HG03135 (cell line): ENCODE data around the gene SERPIND1.
"Not testable (repeated sequence)": the region's sequence is repeated elsewhere in the genome, so short reads cannot be mapped to it uniquely, and the experiment has no call there.

Source experiments
- ATAC-seq: cut with Tn5 transposase; IDR thresholded peaks from one replicate; pipeline ENCODE4 v1.9.1; 2021; ENCODE audit warnings: mild to moderate bottlenecking, moderate library complexity; ENCODE audit not compliant: unreplicated experiment

The SERPIND1 gene

GRCh38 chr22:20811171-20811570 lies 37.3 kb downstream of the SERPIND1 start:
- no peak for ATAC-seq

- ATAC-seq, result no peak
These were observed 38.2 kb downstream of the SERPIND1 start for GRCh38 chr22:20811971-20812660.

DNA sequence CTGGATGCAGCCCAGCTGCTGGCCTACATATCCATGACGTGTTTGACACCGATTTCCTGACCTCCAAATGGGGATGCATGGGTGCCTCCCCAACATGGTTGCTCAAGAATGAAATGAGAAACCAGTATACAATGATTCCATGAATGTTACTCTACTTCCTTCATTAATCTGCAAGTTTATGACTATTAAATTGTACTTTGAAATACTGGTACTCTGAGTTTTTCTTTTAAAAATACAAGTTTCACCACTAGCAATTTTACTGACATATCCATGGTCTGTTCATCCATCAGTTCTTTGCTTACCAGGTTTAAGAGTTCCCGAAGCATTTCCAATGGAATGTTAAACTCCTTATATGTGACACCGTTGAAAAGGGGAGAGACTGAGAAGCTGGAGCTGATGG lies 39.1 kb downstream of the SERPIND1 start:
- no peak for ATAC-seq

DNA sequence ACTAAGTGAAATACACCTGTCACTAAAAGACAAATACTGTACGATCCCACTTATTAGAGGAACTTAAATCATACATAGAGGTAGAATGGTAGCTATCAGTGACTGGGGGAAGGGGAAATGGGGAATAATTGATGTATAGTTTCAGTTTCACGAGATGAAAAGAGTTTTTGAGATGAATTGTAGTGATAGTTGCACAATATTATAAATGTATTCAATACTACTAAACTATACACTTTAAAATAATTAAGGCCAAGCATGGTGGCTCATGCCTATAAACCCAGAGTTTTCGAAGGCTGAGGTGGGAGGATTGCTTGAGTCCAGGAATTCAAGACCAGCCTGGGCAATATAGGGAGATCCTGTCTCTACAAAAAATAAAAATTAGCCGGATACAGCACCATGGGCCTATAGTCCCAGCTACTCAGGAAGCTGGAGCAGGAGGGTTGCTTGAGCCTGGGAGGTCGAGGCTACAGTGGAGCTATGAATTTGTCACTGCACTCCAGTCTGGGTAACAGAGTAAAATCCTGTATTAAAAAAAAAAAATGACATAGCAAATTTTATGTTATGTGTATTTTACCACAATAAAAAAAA lies 40.4 kb downstream of the SERPIND1 start:
- ATAC-seq, result no peak

- ATAC-seq, result no peak
These were observed 41.7 kb downstream of the SERPIND1 start for GRCh38 chr22:20815477-20816050.

GRCh38 chr22:20816559-20816958 lies 42.6 kb downstream of the SERPIND1 start:
- no peak for ATAC-seq

- ATAC-seq, result no peak
These were observed 44.6 kb downstream of the SERPIND1 start for GRCh38 chr22:20818471-20818870.

DNA sequence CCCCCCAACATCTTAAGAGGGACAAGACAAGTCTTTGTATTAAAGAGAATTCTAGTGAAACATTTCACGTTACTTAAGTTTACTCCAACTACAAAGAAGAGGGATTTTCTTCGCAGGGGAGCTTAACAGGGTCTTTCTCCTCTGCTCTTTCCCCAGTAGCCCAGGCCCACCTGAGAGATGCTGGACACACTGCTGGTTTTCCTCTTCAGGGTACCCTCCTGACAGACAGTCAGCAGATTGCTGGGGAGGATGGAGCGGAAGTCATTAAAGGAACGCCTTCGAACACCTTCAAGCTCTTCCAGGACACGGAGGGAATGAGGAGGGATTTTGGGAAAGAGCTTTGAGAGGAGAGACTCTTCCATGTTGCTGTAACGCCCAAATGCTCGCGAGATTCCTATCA lies 45.6 kb downstream of the SERPIND1 start:
- no peak for ATAC-seq

GRCh38 chr22:20821717-20822239 lies 47.9 kb downstream of the SERPIND1 start:
- ATAC-seq, result not testable (repeated sequence)

DNA sequence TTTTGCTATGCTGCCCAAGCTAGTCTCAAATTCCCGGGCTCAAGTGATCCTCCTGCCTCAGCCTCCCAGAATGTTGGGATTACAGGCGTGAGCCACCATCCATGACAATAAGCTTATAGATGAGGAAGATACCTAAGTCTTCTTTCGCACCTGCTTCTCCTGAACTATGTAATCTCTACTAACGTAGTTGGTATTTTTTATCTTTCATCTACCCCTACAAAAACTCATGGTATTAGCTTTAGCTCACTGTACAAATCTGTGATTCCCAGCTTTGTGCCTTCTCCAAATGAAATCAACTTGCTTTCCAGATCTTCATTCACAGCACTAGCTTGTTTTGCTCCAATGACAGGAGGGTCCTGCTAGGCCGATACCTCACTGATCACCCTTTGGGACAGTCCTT lies 48.3 kb downstream of the SERPIND1 start:
- ATAC-seq, result no peak

GRCh38 chr22:20823264-20823663 lies 49.4 kb downstream of the SERPIND1 start:
- ATAC-seq, result no peak

DNA sequence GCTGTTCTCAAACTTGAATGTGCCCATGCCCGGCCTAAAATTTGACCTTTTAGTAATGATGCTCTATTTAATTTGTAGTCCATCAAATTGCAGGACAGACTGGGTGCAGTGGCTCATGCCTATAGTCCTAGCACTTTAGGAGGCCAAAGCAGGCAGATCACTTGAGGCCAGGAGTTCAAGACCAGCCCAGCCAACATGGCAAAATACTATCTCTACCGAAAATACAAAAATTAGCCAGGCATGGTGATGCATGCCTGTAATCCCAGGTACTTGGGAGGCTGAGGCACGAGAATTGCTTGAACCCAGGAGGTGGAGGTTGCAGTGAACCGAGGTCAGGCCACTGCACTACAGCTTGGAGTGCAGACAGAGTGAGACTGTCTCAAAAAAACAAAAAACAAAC lies 51.3 kb downstream of the SERPIND1 start:
- ATAC-seq, result not testable (repeated sequence)

DNA sequence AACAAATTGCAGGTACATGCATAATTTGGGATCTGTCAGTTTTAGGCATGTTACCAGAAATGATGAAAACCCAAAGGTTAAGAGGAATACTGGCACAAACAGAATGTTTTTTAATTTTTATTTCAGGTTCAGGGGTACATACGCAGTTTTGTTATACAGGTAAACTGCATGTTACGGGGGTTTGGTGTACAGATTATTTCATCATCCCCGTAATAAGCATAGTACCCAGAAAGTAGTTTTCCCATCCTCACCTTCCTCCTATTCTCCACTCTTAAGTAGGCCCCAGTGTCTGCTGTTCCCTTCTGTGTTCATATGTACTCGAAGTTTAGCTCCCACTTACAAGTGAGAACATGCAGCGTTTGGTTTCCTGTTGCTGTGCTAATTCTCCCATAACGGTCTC lies 51.7 kb downstream of the SERPIND1 start:
- ATAC-seq, result no peak

- not testable (repeated sequence) for ATAC-seq
These were observed 52.6 kb downstream of the SERPIND1 start for GRCh38 chr22:20826373-20827152.

DNA sequence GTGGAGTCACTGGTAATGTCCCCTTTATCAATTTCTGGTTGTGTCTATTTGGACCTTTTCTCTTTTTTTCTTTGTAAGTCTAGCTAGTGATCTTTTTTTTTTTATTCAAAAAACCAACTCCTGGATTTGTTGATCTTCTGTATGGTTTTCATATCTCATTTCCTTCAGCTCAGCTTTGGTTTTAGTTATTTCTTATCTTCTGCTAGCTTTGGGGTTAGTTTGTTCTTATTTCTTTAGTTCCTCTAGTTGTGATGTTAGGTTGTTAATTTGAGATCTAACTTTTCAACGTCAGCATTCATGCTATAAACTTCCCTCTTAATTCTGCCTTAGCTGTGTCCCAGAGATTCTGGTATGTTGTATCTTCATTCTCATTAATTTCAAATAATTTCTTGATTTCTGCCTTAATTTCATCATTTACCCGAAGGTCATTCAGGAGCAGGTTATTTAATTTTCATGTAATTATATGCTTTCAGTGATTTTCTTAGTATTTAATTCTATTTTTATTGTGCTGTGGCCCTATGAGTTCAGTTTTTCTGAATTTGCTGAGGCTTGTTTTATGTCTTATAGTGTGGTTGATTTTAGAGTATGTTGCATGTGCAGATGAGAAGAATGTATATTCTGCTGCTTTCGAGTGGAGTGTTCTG lies 55.7 kb downstream of the SERPIND1 start:
- no peak for ATAC-seq

DNA sequence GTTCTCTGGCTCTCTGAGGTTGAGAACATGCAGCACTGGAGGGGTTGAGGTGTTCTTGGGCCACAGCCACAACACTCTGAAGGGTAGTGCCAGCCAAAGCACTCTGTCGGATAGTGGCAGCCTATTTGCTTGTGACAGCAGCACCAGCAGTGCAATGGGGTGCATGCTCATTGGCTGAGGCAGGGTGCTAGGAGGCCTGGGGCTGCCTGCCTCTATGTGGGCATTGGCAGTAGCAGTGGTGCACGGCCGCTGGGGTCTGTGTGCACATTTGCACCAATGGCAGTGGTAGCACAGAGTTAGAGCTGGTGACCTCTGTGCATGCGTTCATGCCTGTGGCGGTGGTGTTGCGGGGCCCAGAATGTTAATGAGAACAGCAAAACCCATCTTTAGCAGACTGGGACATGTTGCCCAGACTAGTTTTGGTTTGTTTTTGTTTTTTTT lies 59.3 kb downstream of the SERPIND1 start:
- no peak for ATAC-seq

DNA sequence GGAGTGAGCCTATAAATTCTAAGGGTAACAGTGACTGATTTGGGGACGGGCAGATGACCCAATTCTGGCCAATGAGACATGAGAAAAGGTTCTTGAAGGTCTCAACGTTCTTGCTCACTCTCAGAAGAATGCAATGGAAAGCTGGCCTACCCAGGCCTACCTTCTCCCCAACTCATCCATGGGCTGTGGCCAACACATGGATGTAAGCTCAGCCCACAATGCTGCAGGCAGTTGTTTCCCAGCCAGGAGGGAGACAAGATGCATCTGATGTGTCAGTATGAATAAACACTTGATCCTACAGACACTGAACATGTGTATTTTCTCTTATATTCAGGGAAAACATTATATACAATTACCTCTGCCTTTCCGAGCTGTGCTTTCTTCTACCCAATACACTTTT lies 60.3 kb downstream of the SERPIND1 start:
- ATAC-seq, result no peak

DNA sequence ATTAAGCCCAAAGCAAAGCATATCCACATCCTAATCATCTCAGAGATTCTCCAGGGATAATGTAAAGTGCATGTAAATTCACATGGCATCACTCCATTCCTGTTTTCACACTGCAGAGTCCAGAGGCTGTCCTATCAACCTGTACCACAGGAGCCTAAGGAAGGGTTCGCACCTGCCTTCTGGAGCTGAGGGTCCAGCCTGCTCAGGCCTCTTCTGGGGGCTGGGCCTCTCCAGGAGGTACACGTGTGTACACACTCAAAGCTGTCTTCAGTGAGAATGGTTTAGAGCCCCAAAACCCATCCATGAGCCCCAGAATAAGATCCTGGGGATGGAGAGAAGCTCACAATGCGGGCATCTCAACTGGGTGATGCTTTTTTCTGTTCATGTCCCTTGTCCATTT lies 60.8 kb downstream of the SERPIND1 start:
- no peak for ATAC-seq
